ENCODE measurements around the gene APPL2. TPM values are rescaled to one million over a fixed set of nuclear protein-coding genes. Genes with fewer than 3 reads are reported as not detected.
"Not testable (repeated sequence)": the region's sequence is repeated elsewhere in the genome, so short reads cannot be mapped to it uniquely, and the experiment has no call there.

APPL2 gene
- total and polyA plus RNA-seq, 8 donors: 15.9 to 407 (median 56.0) TPM

GRCh38 chr12:105262461-105263184, 26.6 kb upstream of the APPL2 start:
- 86 to 96% (median 89%) methylated on average over 6 of the region's 6 CpGs for WGBS, 5 donors
- intact Hi-C loops (cut with DNase I; ENCODE audit: low total_unique reads): no loop called here
- Histone ChIP-seq H3K4me1 (peaks cover 0 to 2% (median 0%) of the 10 kb centered on the region in 4 donors), H3K4me3 (no peak overlapping the region), H3K9me3 (no peaks in the 10 kb centered on the region), H3K36me3 (no peaks in the 10 kb centered on the region), H3K27me3 (no peaks in the 10 kb centered on the region), H3K27ac (no peak overlapping the region)
- DNase-seq: no peak
- no peak for TF ChIP-seq POLR2AphosphoS5 (IDR thresholded peaks at IDR 0.05)
- TF ChIP-seq POLR2A (IDR thresholded peaks at IDR 0.05): no peak

GRCh38 chr12:105261010-105261409, 25.0 kb upstream of the APPL2 start:
- 56 to 74% (median 69%) methylated on average over 2 of the region's 2 CpGs for WGBS, 5 donors
- Histone ChIP-seq H3K27ac (no peak overlapping the region), H3K4me1 (peaks cover 0 to 5% (median 0%) of the 10 kb centered on the region in 4 donors), H3K4me3 (no peak overlapping the region), H3K9me3 (no peaks in the 10 kb centered on the region), H3K36me3 (no peaks in the 10 kb centered on the region), H3K27me3 (no peaks in the 10 kb centered on the region)
- no peak for DNase-seq
- intact Hi-C loops (cut with DNase I; ENCODE audit: low total_unique reads): no loop called here
- TF ChIP-seq, protein P1, sequence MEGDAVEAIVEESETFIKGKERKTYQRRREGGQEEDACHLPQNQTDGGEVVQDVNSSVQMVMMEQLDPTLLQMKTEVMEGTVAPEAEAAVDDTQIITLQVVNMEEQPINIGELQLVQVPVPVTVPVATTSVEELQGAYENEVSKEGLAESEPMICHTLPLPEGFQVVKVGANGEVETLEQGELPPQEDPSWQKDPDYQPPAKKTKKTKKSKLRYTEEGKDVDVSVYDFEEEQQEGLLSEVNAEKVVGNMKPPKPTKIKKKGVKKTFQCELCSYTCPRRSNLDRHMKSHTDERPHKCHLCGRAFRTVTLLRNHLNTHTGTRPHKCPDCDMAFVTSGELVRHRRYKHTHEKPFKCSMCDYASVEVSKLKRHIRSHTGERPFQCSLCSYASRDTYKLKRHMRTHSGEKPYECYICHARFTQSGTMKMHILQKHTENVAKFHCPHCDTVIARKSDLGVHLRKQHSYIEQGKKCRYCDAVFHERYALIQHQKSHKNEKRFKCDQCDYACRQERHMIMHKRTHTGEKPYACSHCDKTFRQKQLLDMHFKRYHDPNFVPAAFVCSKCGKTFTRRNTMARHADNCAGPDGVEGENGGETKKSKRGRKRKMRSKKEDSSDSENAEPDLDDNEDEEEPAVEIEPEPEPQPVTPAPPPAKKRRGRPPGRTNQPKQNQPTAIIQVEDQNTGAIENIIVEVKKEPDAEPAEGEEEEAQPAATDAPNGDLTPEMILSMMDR (IDR thresholded peaks at IDR 0.05): no peak
- TF ChIP-seq POLR2AphosphoS5 (IDR thresholded peaks at IDR 0.05) (no peak), EP300 (IDR thresholded peaks at IDR 0.05) (no peak), POLR2A (IDR thresholded peaks at IDR 0.05) (no peak)

- TF ChIP-seq, protein P1 (IDR thresholded peaks at IDR 0.05): no peak
- TF ChIP-seq EP300 (IDR thresholded peaks at IDR 0.05) (no peak), POLR2AphosphoS5 (IDR thresholded peaks at IDR 0.05) (no peak), POLR2A (IDR thresholded peaks at IDR 0.05) (no peak)
- Histone ChIP-seq H3K36me3 (no peaks in the 10 kb centered on the region), H3K9me3 (no peaks in the 10 kb centered on the region), H3K4me3 (no peak overlapping the region), H3K27me3 (no peaks in the 10 kb centered on the region), H3K4me1 (peaks cover 0 to 5% (median 0%) of the 10 kb centered on the region in 4 donors), H3K27ac (no peak overlapping the region)
- WGBS, 5 donors: 66 to 81% (median 73%) methylated on average over 3 of the region's 3 CpGs
- DNase-seq: no peak
- intact Hi-C loops (cut with DNase I; ENCODE audit: low total_unique reads): no loop called here
Observed at GRCh38 chr12:105259226-105259625, 23.3 kb upstream of the APPL2 start.

DNA sequence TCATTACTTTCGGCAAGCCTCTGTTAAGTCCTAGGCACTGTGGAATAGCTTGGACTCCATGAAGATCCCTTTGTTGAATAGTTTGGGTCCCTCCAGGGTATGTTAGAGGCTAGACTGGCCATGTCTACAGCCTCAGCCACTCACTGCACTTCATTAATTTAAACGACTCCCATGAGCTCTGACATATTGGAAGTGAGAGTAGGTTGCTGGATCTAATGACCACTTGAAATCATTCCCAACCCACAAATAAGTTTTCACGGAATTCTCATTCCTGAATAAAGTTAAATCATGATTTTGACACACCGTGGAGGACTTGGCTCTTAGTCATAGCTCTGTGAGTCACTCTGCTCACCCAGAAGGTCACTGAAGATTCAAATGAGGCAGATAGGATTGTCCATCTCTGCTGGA, 21.4 kb upstream of the APPL2 start:
- Histone ChIP-seq H3K36me3 (no peaks in the 10 kb centered on the region), H3K27ac (no peak overlapping the region), H3K9me3 (no peaks in the 10 kb centered on the region), H3K27me3 (no peaks in the 10 kb centered on the region), H3K4me1 (peaks cover 0 to 5% (median 0%) of the 10 kb centered on the region in 4 donors), H3K4me3 (no peak overlapping the region)
- intact Hi-C loops (cut with DNase I; ENCODE audit: low total_unique reads): no loop called here
- TF ChIP-seq EP300 (IDR thresholded peaks at IDR 0.05): no peak
- TF ChIP-seq POLR2A (IDR thresholded peaks at IDR 0.05): no peak
- TF ChIP-seq, protein P1 (IDR thresholded peaks at IDR 0.05): no peak
- TF ChIP-seq POLR2AphosphoS5 (IDR thresholded peaks at IDR 0.05): no peak
- 61 to 79% (median 65%) methylated on average over 4 of the region's 4 CpGs for WGBS, 5 donors
- DNase-seq: no peak

DNA sequence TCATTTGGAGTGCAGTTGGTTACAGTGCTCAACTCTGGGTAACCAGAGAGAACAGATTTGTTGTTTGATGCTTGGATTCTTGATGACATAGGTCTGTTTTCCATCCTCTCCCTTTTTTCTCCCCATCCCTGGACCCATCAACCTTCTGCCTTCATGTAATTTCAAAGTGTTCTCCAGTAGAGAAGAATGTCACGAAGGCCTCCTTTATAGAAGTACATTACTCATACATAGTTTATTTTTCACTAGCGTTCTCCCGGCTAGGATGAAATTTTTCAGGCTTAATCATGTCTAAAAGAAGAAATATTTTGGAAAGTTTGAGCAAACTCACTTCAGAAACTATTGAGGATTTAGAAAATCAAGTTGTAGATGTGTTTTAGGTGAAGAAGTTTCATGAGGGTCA, 20.9 kb upstream of the APPL2 start:
- peaks cover 0 to 5% (median 0%) of the 10 kb centered on the region in 4 donors for H3K4me1 ChIP-seq
- no peaks in the 10 kb centered on the region for H3K36me3 ChIP-seq
- 62 to 85% (median 82%) methylated on average over 3 of the region's 3 CpGs for WGBS, 5 donors
- H3K9me3 ChIP-seq: no peaks in the 10 kb centered on the region
- TF ChIP-seq EP300 (IDR thresholded peaks at IDR 0.05) (no peak), POLR2AphosphoS5 (IDR thresholded peaks at IDR 0.05) (no peak), POLR2A (IDR thresholded peaks at IDR 0.05) (no peak)
- TF ChIP-seq, protein P1 (IDR thresholded peaks at IDR 0.05): no peak
- intact Hi-C loops (cut with DNase I; ENCODE audit: low total_unique reads): no loop called here
- DNase-seq: no peak
- no peak overlapping the region for H3K4me3 ChIP-seq
- no peaks in the 10 kb centered on the region for H3K27me3 ChIP-seq
- H3K27ac ChIP-seq: no peak overlapping the region

DNA sequence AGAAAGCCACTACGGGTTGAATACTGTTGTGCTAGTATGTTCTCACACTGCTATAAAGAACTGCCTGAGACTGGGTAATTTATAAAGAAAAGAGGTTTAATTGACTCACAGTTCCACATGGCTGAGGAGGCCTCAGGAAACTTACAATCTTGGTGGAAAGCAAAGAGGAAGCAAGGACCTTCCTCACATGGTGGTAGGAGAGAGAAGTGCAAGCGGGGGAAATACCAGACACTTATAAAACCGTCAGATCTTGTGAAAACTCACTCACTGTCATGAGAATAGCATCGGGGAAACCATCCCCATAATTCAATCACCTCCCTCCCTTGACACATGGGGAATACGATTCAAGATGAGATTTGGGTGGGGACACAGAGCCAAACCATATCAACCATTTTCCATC, 20.5 kb upstream of the APPL2 start:
- H3K27ac ChIP-seq; H3K9me3 ChIP-seq; DNase-seq; H3K4me3 ChIP-seq; H3K27me3 ChIP-seq; H3K36me3 ChIP-seq; H3K4me1 ChIP-seq; intact Hi-C loops (cut with DNase I; ENCODE audit: low total_unique reads): not testable (repeated sequence)
- 83 to 92% (median 89%) methylated on average over 5 of the region's 5 CpGs for WGBS, 5 donors

Measured in stomach (tissue), 9 donors.